GM12878 (cell line): ENCODE results near the gene FOXF1. TPM values are rescaled to one million over a fixed set of nuclear protein-coding genes. Genes with fewer than 3 reads are reported as not detected.

Source experiments
- ATAC-seq: fragments of 200-7000 bp; cut with Tn5 transposase; 3 replicates; pipeline ENCODE4 v1.9.1; 2020; ENCODE audit warnings: mild to moderate bottlenecking, moderate library complexity
- BruUV-seq: library from RNA; stranded (reverse); fragments of 400-500 nt; replicated peaks from 2 replicates; lab custom pipeline; 2021; lab: Mats Ljungman, UMichigan
- CTCF ChIA-PET: fragments of 300-600 bp; sonication (Branson Sonifier 250); formaldehyde crosslinking; extraction: SDS; loops from one replicate; lab custom pipeline; 2021; ENCODE audit warnings: inconsistent platforms; lab: Yijun Ruan, JAX
- POLR2A ChIA-PET: fragments of 350-600 bp; formaldehyde crosslinking; extraction: SDS; loops from one replicate; lab custom pipeline; 2021; ENCODE audit warnings: inconsistent platforms; lab: Charles Lee
- RAD21 ChIA-PET: fragments of 300-600 bp; sonication (Branson Sonifier 250); formaldehyde crosslinking; loops from one replicate; lab custom pipeline; 2023; ENCODE audit warnings: antibody characterized with exemption; ENCODE audit not compliant: unreplicated experiment; lab: Charles Lee
- SMC1A ChIA-PET: fragments of 300-600 bp; sonication (Branson Sonifier 250); formaldehyde crosslinking; loops from one replicate; lab custom pipeline; 2023; ENCODE audit not compliant: unreplicated experiment, uncharacterized antibody; lab: Charles Lee
- DNase-seq: peaks from one replicate; pipeline ENCODE4 v3.0.0-alpha.2; 2011; ENCODE audit warnings: low read depth, low spot score
- FAIRE-seq: peaks from 3 replicates; lab custom pipeline; 2011; peaks lifted over from hg19 to GRCh38; lab: Jason Lieb, UNC
- H2AFZ ChIP-seq: 2 replicates; pipeline ENCODE4 v1.6.0; 2011; ENCODE audit warnings: low read depth, low read length, control low read depth; ENCODE audit not compliant: control insufficient read depth
- H3K27ac ChIP-seq: 2 replicates; pipeline ENCODE4 v1.5.1; 2011; ENCODE audit warnings: control low read depth; ENCODE audit not compliant: control insufficient read depth, insufficient read depth
- H3K27me3 ChIP-seq, 2 experiments: replicated peaks in 1 of 2; 2 replicates each; pipeline versions ENCODE4 v1.6.0 to v1.6.1; 2011; ENCODE audit warnings: low read length in 1 of 2; ENCODE audit not compliant: control insufficient read depth in 2 of 2, insufficient read depth in 2 of 2
- H3K36me3 ChIP-seq, 2 experiments: 2 replicates each; pipeline ENCODE4 v1.5.1; 2011; ENCODE audit warnings: low read length in 1 of 2; ENCODE audit not compliant: control insufficient read depth in 2 of 2, insufficient read depth in 2 of 2
- H3K4me1 ChIP-seq: 2 replicates; pipeline ENCODE4 v1.6.1; 2011; ENCODE audit warnings: mild to moderate bottlenecking, low read length, moderate library complexity, mixed read lengths; ENCODE audit not compliant: control insufficient read depth, insufficient read depth
- H3K4me2 ChIP-seq: 2 replicates; pipeline ENCODE4 v1.6.0; 2011; ENCODE audit warnings: control low read depth; ENCODE audit not compliant: control insufficient read depth, insufficient read depth
- H3K4me3 ChIP-seq: fragments of 200-600 bp; sonication (generic); 2 replicates; pipeline ENCODE4 v1.5.1; 2016
- H3K79me2 ChIP-seq: 2 replicates; pipeline ENCODE4 v1.6.0; 2011; ENCODE audit warnings: low read length; ENCODE audit not compliant: control insufficient read depth, insufficient read depth
- H3K9ac ChIP-seq: 2 replicates; pipeline ENCODE4 v1.8.0; 2011; ENCODE audit warnings: low read length, control low read depth, mixed read lengths; ENCODE audit not compliant: control insufficient read depth, insufficient read depth
- H3K9me3 ChIP-seq: replicated peaks from 3 replicates; pipeline ENCODE4 v1.5.1; 2011; ENCODE audit warnings: mild to moderate bottlenecking, low read length; ENCODE audit not compliant: control insufficient read depth, insufficient read depth
- H4K20me1 ChIP-seq: 2 replicates; pipeline ENCODE4 v1.6.0; 2011; ENCODE audit not compliant: control insufficient read depth, insufficient read depth
- ASH2L ChIP-seq: fragments of 300-600, 200-600 bp; sonication (generic); IDR thresholded peaks from 2 replicates; pipeline ENCODE4 v1.6.1; 2017; ENCODE audit warnings: low read depth, mild to moderate bottlenecking, borderline replicate concordance
- BACH1 ChIP-seq: fragments of 450-650 bp; IDR thresholded peaks from 2 replicates; pipeline ENCODE4 v1.6.1; 2017; ENCODE audit warnings: mild to moderate bottlenecking, borderline replicate concordance
- ESRRA ChIP-seq: IDR thresholded peaks from 2 replicates; pipeline ENCODE4 v1.6.1; 2012; ENCODE audit warnings: mild to moderate bottlenecking, low read length, improper control_type of control experiment
- HCFC1 ChIP-seq: fragments of 150-350 bp; IDR thresholded peaks from 2 replicates; pipeline ENCODE4 v1.6.1; 2014; ENCODE audit warnings: low read length
- NR2C1 ChIP-seq: fragments of 450-650 bp; IDR thresholded peaks from 2 replicates; pipeline ENCODE4 v1.6.1; 2017; ENCODE audit warnings: antibody characterized with exemption, mild to moderate bottlenecking, moderate library complexity
- NR2F1 ChIP-seq: fragments of 450-650 bp; conservative IDR thresholded peaks from 2 replicates; pipeline ENCODE4 v1.6.1; 2017; ENCODE audit warnings: mild to moderate bottlenecking
- SIN3A ChIP-seq: IDR thresholded peaks from 2 replicates; pipeline ENCODE4 v1.6.1; 2012; ENCODE audit warnings: low read depth, low read length, improper control_type of control experiment
- STAT3 ChIP-seq: IDR thresholded peaks from 2 replicates; pipeline ENCODE4 v1.6.1; 2011; ENCODE audit warnings: low read depth, low read length, improper control_type of control experiment
- WGBS: methylation state at CpG from one replicate; pipeline ENCODE4 v1.1.6; 2016; ENCODE audit warnings: low lambda C conversion rate; ENCODE audit not compliant: insufficient replicate concordance, insufficient coverage; ENCODE audit errors: missing lambda C conversion rate; 5-methylcytosine and 5-hydroxymethylcytosine counted together
- in situ Hi-C: fragments of 300-500 bp; cut with MboI; formaldehyde crosslinking; loops from 9 replicates; pipeline ENCODE4 v1.14.3; 2018; ENCODE audit warnings: mixed read lengths
- intact Hi-C: fragments of 100-400 bp; cut with micrococcal nuclease; formaldehyde crosslinking; loops from one replicate; pipeline ENCODE4 v1.14.2; 2022; ENCODE audit not compliant: unreplicated experiment
- polyA plus RNA-seq, 11 experiments: library from polyadenylated mRNA; depleted of rRNA in 4 of 11; unstranded in 6 of 11; stranded (reverse) in 5 of 11; fragments of >200 nt; fragmentation: Nextera tagmentation in 4 of 11; fragmentation: Illumina TruSeq in 1 of 11; extraction: Ambion mirVana in 4 of 11; extraction: Trizol in 1 of 11; gene quantifications; 1 replicate in 1 of 11; 2 replicates in 10 of 11; pipeline versions ENCODE4 v1.2.1 to v1.2.3, GENCODE V29; 2011 to 2016; ENCODE audit warnings: inconsistent platforms in 2 of 11, missing spikeins in 2 of 11, low read depth in 1 of 11
- total RNA-seq, 4 experiments: library from RNA; depleted of rRNA in 3 of 4; stranded (reverse); fragments of >200 nt in 3 of 4; fragmentation: Illumina TruSeq in 1 of 4; extraction: Trizol in 1 of 4; gene quantifications; 2 replicates each; pipeline versions ENCODE4 v1.2.1 to v1.2.3, GENCODE V29; 2013 to 2021
- TF ChIP-seq, protein P1 (sequence below): fragments of 450-650 bp; IDR thresholded peaks from 2 replicates; pipeline ENCODE4 v1.6.1; 2017; ENCODE audit warnings: mild to moderate bottlenecking, low read depth, inconsistent platforms; ENCODE audit not compliant: poor library complexity, severe bottlenecking
- TF ChIP-seq, protein P2 (sequence below): fragments of 450-650 bp; formaldehyde crosslinking; IDR thresholded peaks from 2 replicates; pipeline ENCODE4 v1.4.0; 2022; ENCODE audit warnings: mild to moderate bottlenecking, moderate library complexity

The FOXF1 gene
- total and polyA plus RNA-seq, 10 of the 15 experiments (the other 5 are each of a cell fraction or from before 2014, with no cell fraction given), result 0.01 TPM; not detected in 9

GRCh38 chr16:86470964-86471363, 39.4 kb upstream of the FOXF1 start:
- no peak for FAIRE-seq

More at GRCh38 chr16:86470964-86471363, 39.4 kb upstream of the FOXF1 start:
- Histone ChIP-seq H3K9ac (no peak overlapping the region), H3K4me2 (no peak overlapping the region), H3K27me3 (no peaks in the 10 kb centered on the region; a peak in 2 of 4 replicates), H4K20me1 (no peaks in the 10 kb centered on the region), H3K9me3 (no peaks in the 10 kb centered on the region; the same call in 2 of the 3 replicates), H2AFZ (no peak overlapping the region), H3K4me3 (no peak overlapping the region), H3K36me3 (no peaks in the 10 kb centered on the region), H3K27ac (no peak overlapping the region), H3K4me1 (no peaks in the 10 kb centered on the region), H3K79me2 (no peaks in the 10 kb centered on the region)
- in situ Hi-C loops (no loop called here), intact Hi-C loops (no loop called here)
- WGBS, result 21% methylated on average over 9 of the region's 9 CpGs
- no TSS peak for BruUV-seq
- ChIA-PET POLR2A (no interaction called here), RAD21 (interaction anchor here (0.7 kb wide), 1 partner anchor 1120 kb away, joined by 3 read pairs; no protein-coding TSS in a partner anchor), CTCF (no interaction called here), SMC1A (no interaction called here)
- ATAC-seq (no peak), DNase-seq (no peak)
- TF ChIP-seq ASH2L, result no peak
- no peak for TF ChIP-seq STAT3
- TF ChIP-seq, protein P1, sequence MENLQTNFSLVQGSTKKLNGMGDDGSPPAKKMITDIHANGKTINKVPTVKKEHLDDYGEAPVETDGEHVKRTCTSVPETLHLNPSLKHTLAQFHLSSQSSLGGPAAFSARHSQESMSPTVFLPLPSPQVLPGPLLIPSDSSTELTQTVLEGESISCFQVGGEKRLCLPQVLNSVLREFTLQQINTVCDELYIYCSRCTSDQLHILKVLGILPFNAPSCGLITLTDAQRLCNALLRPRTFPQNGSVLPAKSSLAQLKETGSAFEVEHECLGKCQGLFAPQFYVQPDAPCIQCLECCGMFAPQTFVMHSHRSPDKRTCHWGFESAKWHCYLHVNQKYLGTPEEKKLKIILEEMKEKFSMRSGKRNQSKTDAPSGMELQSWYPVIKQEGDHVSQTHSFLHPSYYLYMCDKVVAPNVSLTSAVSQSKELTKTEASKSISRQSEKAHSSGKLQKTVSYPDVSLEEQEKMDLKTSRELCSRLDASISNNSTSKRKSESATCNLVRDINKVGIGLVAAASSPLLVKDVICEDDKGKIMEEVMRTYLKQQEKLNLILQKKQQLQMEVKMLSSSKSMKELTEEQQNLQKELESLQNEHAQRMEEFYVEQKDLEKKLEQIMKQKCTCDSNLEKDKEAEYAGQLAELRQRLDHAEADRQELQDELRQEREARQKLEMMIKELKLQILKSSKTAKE, result no peak
- no peak for TF ChIP-seq BACH1
- no peak for TF ChIP-seq ESRRA
- TF ChIP-seq, protein P2, sequence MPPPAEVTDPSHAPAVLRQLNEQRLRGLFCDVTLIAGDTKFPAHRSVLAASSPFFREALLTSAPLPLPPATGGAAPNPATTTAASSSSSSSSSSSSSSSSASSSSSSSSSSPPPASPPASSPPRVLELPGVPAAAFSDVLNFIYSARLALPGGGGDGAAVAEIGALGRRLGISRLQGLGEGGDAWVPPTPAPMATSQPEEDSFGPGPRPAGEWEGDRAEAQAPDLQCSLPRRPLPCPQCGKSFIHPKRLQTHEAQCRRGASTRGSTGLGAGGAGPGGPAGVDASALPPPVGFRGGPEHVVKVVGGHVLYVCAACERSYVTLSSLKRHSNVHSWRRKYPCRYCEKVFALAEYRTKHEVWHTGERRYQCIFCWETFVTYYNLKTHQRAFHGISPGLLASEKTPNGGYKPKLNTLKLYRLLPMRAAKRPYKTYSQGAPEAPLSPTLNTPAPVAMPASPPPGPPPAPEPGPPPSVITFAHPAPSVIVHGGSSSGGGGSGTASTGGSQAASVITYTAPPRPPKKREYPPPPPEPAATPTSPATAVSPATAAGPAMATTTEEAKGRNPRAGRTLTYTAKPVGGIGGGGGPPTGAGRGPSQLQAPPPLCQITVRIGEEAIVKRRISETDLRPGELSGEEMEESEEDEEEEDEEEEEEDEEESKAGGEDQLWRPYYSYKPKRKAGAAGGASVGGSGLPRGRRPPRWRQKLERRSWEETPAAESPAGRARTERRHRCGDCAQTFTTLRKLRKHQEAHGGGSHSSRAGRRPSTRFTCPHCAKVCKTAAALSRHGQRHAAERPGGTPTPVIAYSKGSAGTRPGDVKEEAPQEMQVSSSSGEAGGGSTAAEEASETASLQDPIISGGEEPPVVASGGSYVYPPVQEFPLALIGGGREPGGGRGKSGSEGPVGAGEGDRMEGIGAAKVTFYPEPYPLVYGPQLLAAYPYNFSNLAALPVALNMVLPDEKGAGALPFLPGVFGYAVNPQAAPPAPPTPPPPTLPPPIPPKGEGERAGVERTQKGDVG (CRISPR knock-in tag), result no peak
- no peak for TF ChIP-seq HCFC1
- TF ChIP-seq NR2C1, result no peak
- TF ChIP-seq NR2F1, result no peak
- TF ChIP-seq SIN3A, result no peak
